ENCODE results near the gene SLC5A2. TPM values are rescaled to one million over a fixed set of nuclear protein-coding genes. Genes with fewer than 3 reads are reported as not detected.
"Not testable (repeated sequence)": the region's sequence is repeated elsewhere in the genome, so short reads cannot be mapped to it uniquely, and the experiment has no call there.

Gene SLC5A2
- total RNA-seq, 1 experiment from 2014 or later: 0.11 TPM

- CTCF ChIA-PET: no interaction called here
- BruUV-seq (replicated peaks): no TSS peak
- H3K4me2 ChIP-seq (ENCODE audit: low read length): no peak overlapping the region
- intact Hi-C loops (cut with micrococcal nuclease): no loop called here
- H3K27me3 ChIP-seq (ENCODE audit: low read length): no peaks in the 10 kb centered on the region
- DNase-seq (no peak), ATAC-seq (no peak)
- POLR2A ChIA-PET (ENCODE audit: unreplicated experiment): no interaction called here
- no peaks in the 10 kb centered on the region for H3K79me2 ChIP-seq (ENCODE audit: low read length)
- no peak overlapping the region for H3K4me3 ChIP-seq (ENCODE audit: low read length)
- H3F3A ChIP-seq (ENCODE audit: low read length, unreplicated experiment): no peaks in the 10 kb centered on the region
- no peaks in the 10 kb centered on the region for H4K20me1 ChIP-seq (ENCODE audit: low read length)
- TF ChIP-seq EZH2 (IDR thresholded peaks at IDR 0.05; ENCODE audit: low read length, unreplicated experiment): no peak
- TF ChIP-seq EZH2phosphoT487 (IDR thresholded peaks at IDR 0.05; ENCODE audit: borderline replicate concordance, low read length): no peak
- H3K9me2 ChIP-seq (replicated peaks; ENCODE audit: low read length): no peaks in the 10 kb centered on the region
- no peaks in the 10 kb centered on the region for H3K36me3 ChIP-seq (ENCODE audit: low read depth, low read length)
- H3K9me3 ChIP-seq (ENCODE audit: low read length): no peaks in the 10 kb centered on the region
- no peak overlapping the region for H3K27ac ChIP-seq (ENCODE audit: low read length)
- no peaks in the 10 kb centered on the region for H3K4me1 ChIP-seq (ENCODE audit: insufficient read depth, low read length)
- H2AFZ ChIP-seq (ENCODE audit: low read length): no peak overlapping the region
- no peak overlapping the region for H3K9ac ChIP-seq (ENCODE audit: low read length)
Observed at GRCh38 chr16:31535737-31536136, 52.8 kb downstream of the SLC5A2 start.

GRCh38 chr16:31536804-31537361, 54.0 kb downstream of the SLC5A2 start:
- no peaks in the 10 kb centered on the region for H3F3A ChIP-seq (ENCODE audit: low read length, unreplicated experiment)
- no peak for TF ChIP-seq CTCF (conservative IDR thresholded peaks at IDR 0.05; ENCODE audit: low read depth, low read length)
- TF ChIP-seq EZH2phosphoT487 (IDR thresholded peaks at IDR 0.05; ENCODE audit: borderline replicate concordance, low read length): no peak
- no peak overlapping the region for H3K27ac ChIP-seq (ENCODE audit: low read length)
- intact Hi-C loops (cut with micrococcal nuclease): no loop called here
- ChIA-PET CTCF (no interaction called here), POLR2A (ENCODE audit: unreplicated experiment) (no interaction called here)
- H4K20me1 ChIP-seq (ENCODE audit: low read length): no peaks in the 10 kb centered on the region
- no peak for DNase-seq
- no peaks in the 10 kb centered on the region for H3K9me2 ChIP-seq (replicated peaks; ENCODE audit: low read length)
- no peak overlapping the region for H3K9ac ChIP-seq (ENCODE audit: low read length)
- H3K27me3 ChIP-seq (ENCODE audit: low read length): no peaks in the 10 kb centered on the region
- H2AFZ ChIP-seq (ENCODE audit: low read length): no peak overlapping the region
- no peaks in the 10 kb centered on the region for H3K79me2 ChIP-seq (ENCODE audit: low read length)
- no peak overlapping the region for H3K4me3 ChIP-seq (ENCODE audit: low read length)
- no peak overlapping the region for H3K4me2 ChIP-seq (ENCODE audit: low read length)
- BruUV-seq (replicated peaks): no TSS peak
- H3K4me1 ChIP-seq (ENCODE audit: insufficient read depth, low read length): no peaks in the 10 kb centered on the region
- no peak for ATAC-seq
- H3K36me3 ChIP-seq (ENCODE audit: low read depth, low read length): no peaks in the 10 kb centered on the region
- H3K9me3 ChIP-seq (ENCODE audit: low read length): no peaks in the 10 kb centered on the region

- CTCF ChIA-PET: no interaction called here
- no peak for ATAC-seq
- no TSS peak for BruUV-seq (replicated peaks)
Observed at GRCh38 chr16:31537362-31538242, 54.7 kb downstream of the SLC5A2 start.

GRCh38 chr16:31538243-31538598, 55.3 kb downstream of the SLC5A2 start:
- H4K20me1 ChIP-seq (ENCODE audit: low read length); H3K4me1 ChIP-seq (ENCODE audit: insufficient read depth, low read length); intact Hi-C loops (cut with micrococcal nuclease); H3K9me2 ChIP-seq (replicated peaks; ENCODE audit: low read length); ATAC-seq; H3K9ac ChIP-seq (ENCODE audit: low read length); H3F3A ChIP-seq (ENCODE audit: low read length, unreplicated experiment); BruUV-seq (replicated peaks); H3K79me2 ChIP-seq (ENCODE audit: low read length); H3K4me2 ChIP-seq (ENCODE audit: low read length); H2AFZ ChIP-seq (ENCODE audit: low read length); H3K4me3 ChIP-seq (ENCODE audit: low read length); H3K36me3 ChIP-seq (ENCODE audit: low read depth, low read length); H3K27me3 ChIP-seq (ENCODE audit: low read length); DNase-seq; H3K27ac ChIP-seq (ENCODE audit: low read length); H3K9me3 ChIP-seq (ENCODE audit: low read length); POLR2A ChIA-PET (ENCODE audit: unreplicated experiment); CTCF ChIA-PET: not testable (repeated sequence)

More at GRCh38 chr16:31537362-31538242, 54.7 kb downstream of the SLC5A2 start:
- H3K9me3 ChIP-seq (ENCODE audit: low read length): no peaks in the 10 kb centered on the region
- H3K9ac ChIP-seq (ENCODE audit: low read length): no peak overlapping the region
- no peak overlapping the region for H3K4me2 ChIP-seq (ENCODE audit: low read length)
- no peaks in the 10 kb centered on the region for H3F3A ChIP-seq (ENCODE audit: low read length, unreplicated experiment)
- H3K4me1 ChIP-seq (ENCODE audit: insufficient read depth, low read length): no peaks in the 10 kb centered on the region
- intact Hi-C loops (cut with micrococcal nuclease): no loop called here
- no peak for TF ChIP-seq CTCF (conservative IDR thresholded peaks at IDR 0.05; ENCODE audit: low read depth, low read length)
- TF ChIP-seq EZH2 (IDR thresholded peaks at IDR 0.05; ENCODE audit: low read length, unreplicated experiment): no peak
- no peak for TF ChIP-seq EZH2phosphoT487 (IDR thresholded peaks at IDR 0.05; ENCODE audit: borderline replicate concordance, low read length)
- no peaks in the 10 kb centered on the region for H3K36me3 ChIP-seq (ENCODE audit: low read depth, low read length)
- no peaks in the 10 kb centered on the region for H3K79me2 ChIP-seq (ENCODE audit: low read length)
- POLR2A ChIA-PET (ENCODE audit: unreplicated experiment): no interaction called here
- H3K27me3 ChIP-seq (ENCODE audit: low read length): no peaks in the 10 kb centered on the region
- DNase-seq: no peak
- no peak overlapping the region for H3K4me3 ChIP-seq (ENCODE audit: low read length)
- no peak overlapping the region for H2AFZ ChIP-seq (ENCODE audit: low read length)
- H3K9me2 ChIP-seq (replicated peaks; ENCODE audit: low read length): no peaks in the 10 kb centered on the region
- H3K27ac ChIP-seq (ENCODE audit: low read length): no peak overlapping the region
- H4K20me1 ChIP-seq (ENCODE audit: low read length): no peaks in the 10 kb centered on the region

GRCh38 chr16:31539762-31540161, 56.8 kb downstream of the SLC5A2 start:
- H3F3A ChIP-seq (ENCODE audit: low read length, unreplicated experiment); CTCF ChIA-PET; BruUV-seq (replicated peaks); H3K4me3 ChIP-seq (ENCODE audit: low read length); H3K9me3 ChIP-seq (ENCODE audit: low read length); H3K4me2 ChIP-seq (ENCODE audit: low read length); H3K27me3 ChIP-seq (ENCODE audit: low read length); H2AFZ ChIP-seq (ENCODE audit: low read length); ATAC-seq; H3K27ac ChIP-seq (ENCODE audit: low read length); DNase-seq; H3K36me3 ChIP-seq (ENCODE audit: low read depth, low read length); H3K79me2 ChIP-seq (ENCODE audit: low read length); H3K4me1 ChIP-seq (ENCODE audit: insufficient read depth, low read length); H3K9ac ChIP-seq (ENCODE audit: low read length); POLR2A ChIA-PET (ENCODE audit: unreplicated experiment); H4K20me1 ChIP-seq (ENCODE audit: low read length); H3K9me2 ChIP-seq (replicated peaks; ENCODE audit: low read length); intact Hi-C loops (cut with micrococcal nuclease): not testable (repeated sequence)
